Measurements from ENCODE around the gene NDUFA12.

NDUFA12 gene

DNA sequence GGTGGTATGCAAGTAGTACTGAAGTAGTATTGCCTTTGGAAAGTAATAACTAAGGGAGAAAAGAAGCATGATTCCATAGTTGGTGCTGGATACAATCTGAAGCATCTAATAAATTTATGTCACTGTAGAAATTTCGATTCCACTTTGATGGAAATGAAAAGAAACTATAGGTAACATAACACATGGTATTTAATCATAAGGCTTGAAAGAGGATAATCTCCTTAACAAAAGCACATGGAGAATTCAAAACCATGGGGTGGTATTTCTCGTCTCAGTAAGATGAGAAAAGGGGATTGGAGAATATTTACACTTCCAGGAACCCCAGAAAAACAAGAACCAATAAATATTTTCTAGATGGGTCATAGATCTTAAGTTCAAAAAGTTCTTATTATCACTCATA is 72.7 kb downstream of the NDUFA12 start:
- DNase-seq, result no peak

DNA sequence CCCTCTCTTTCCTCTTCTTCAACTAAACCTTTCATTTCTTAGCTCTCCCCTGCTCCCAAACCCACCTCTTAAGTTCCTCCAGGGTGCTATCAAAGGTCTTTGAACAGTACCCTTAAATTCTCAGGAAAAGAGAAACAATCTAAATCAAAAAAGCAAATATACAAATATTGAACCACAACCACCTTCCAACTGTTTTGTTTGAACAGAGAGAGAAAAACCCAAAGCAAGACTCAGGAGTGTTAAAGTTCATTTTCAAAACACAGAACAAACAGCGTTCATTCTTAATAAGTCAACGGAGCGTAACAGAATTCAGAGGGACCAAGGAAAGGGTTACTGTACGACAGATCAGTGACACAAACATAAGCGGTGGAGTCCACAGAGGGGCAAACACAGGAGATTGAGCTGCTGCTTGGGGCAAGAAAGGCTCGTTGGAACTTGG is 73.3 kb downstream of the NDUFA12 start:
- no peak for DNase-seq

DNA sequence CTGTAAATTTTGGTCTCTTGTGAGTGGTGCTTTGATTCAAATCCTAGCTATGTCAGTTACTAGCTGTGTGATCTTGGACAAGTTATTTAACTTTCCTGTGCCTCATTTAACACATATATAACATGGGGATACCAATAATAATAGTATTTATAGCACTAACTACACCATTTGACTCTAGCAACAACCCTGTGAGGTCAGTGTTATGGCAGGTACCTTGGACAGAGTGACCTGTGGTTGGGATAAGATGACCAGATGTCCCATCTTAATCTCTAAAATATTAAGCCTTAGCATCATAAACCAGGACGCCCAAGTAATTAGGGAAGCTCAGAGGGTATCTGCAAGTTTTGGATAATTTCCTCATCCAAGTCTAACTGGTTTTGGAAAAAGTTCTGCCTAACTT is 73.7 kb downstream of the NDUFA12 start:
- DNase-seq, result no peak

DNA sequence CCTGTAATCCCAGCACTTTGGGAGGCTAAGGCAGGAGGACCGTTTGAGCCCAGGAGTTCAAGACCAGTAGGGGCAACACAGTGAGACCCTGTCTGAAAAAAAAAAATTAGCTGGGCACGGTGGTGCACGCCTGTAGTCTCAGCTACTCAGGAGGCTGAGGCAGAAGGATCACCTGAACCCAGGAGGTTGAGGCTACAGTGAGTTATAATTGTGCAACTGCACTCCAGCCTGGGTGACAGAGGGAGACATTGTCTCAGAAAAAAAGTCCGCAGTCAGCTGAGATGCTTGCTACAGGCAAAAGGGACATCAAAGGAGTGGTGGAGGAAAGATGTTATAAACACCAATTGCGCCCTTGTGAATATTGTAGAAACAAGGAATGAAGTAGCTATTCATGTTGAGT is 77.8 kb downstream of the NDUFA12 start:
- DNase-seq, result no peak

DNA sequence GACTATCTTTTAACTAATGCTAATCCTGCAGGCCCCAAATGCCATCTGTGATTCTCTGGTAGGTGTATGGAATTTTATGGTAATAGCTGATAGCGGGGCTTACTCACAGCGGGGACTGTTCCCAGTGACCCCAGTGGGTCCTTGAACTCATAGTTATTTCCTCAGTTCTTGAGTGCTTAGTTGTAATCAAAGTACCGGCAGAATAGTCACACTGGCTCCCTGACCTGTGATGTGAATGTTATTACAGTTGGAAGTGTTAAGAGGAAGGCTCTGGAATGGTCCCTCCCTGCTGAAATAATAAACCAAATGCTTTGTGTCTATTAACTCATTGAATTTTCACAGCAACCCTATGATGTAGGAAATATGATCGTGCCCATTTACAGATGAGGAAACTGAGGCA is 78.3 kb downstream of the NDUFA12 start:
- no peak for DNase-seq

GRCh38 chr12:94922561-94922960 is 80.9 kb downstream of the NDUFA12 start:
- no peak for DNase-seq
